ENCODE data around the gene CARD6. TPM values are rescaled to one million over a fixed set of nuclear protein-coding genes. Genes with fewer than 3 reads are reported as not detected.
A peak's percentile ranks its signal among the peaks of the same experiment; 100 is the strongest.

CARD6 gene
- total and polyA plus RNA-seq, 10 of the 15 experiments (the other 5 are each of a cell fraction or from before 2014, with no cell fraction given), result 0.29 to 1.2 (median 0.62) TPM

DNA sequence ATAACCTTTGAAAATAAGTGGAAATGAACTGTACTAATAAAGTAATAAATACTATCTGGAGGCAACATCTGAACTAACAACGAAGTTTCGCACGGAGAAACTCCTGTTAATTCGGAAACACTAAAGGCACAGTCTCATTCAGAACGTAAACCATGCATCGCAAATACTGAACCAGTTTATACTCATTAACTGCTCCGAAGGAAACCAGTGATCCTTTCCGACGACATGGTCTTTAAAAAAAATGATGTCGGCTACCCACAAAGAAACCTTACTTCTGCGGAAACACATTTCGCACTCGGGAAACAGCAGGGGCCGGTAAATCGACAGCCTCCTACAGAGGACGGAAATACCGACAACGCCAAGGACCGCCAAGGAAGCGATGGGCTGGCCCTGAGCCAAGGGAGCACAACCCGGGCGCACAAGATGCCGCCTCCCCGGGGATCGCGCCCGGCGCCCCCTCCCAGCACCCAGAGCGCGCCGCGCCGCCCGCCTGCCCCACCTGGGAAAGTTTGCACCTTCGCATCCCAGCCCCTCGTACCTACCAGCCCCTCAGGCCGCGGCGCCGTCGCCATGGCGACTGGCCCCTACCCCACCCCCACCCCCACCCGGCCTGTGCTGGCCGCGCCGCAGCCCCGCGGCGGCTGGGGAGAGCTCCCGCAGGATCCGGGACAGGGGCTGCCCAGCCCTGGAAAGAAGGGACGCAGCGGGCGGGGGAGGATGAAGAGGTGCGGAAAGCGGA, 43.7 kb upstream of the CARD6 start:
- CTCF ChIA-PET, result interaction anchor here (0.6 to 0.8 kb wide), 2 partner anchors 9 to 39 kb away, joined by 3 read pairs; no protein-coding TSS in a partner anchor
- ATAC-seq, result peak; percentile 65
- WGBS (ENCODE audit: insufficient coverage, insufficient replicate concordance, low lambda C conversion rate, missing lambda C conversion rate), result under 1% methylated on average over 43 of the region's 56 CpGs
- peak; percentile 16 for DNase-seq (ENCODE audit: low read depth, low spot score)
- H2AFZ ChIP-seq (ENCODE audit: control insufficient read depth, low read depth, low read length), result peak overlapping the region; percentile 90
- in situ Hi-C loops (cut with MboI) (no loop called here), intact Hi-C loops (cut with micrococcal nuclease; ENCODE audit: unreplicated experiment) (loop anchor here (1.0 kb wide), 1 partner anchor 42 kb away; the partner anchor contains the start of gene TTC33)
- H3K27me3 ChIP-seq (replicated peaks in 1 of 2; ENCODE audit: control insufficient read depth in 2 of 2, insufficient read depth in 2 of 2, low read length in 1 of 2), result peaks cover 0 to 1% of the 10 kb centered on the region in 2 experiments; a peak in 1 of 4 replicates
- POLR2A ChIA-PET, result no interaction called here
- H3K36me3 ChIP-seq (ENCODE audit: control insufficient read depth in 2 of 2, insufficient read depth in 2 of 2, low read length in 1 of 2), result no peaks in the 10 kb centered on the region
- SMC1A ChIA-PET (ENCODE audit: uncharacterized antibody, unreplicated experiment), result no interaction called here
- peak overlapping the region; percentile 84 for H3K4me3 ChIP-seq
- no peaks in the 10 kb centered on the region for H3K9me3 ChIP-seq (replicated peaks; ENCODE audit: control insufficient read depth, insufficient read depth, low read length)
- BruUV-seq (replicated peaks), result no TSS peak
- TF ChIP-seq MEF2B (IDR thresholded peaks at IDR 0.05; ENCODE audit: partially characterized antibody, poor library complexity, severe bottlenecking) (peak; percentile 39), EP300 (IDR thresholded peaks at IDR 0.05; ENCODE audit: borderline replicate concordance in 1 of 2, control insufficient read depth in 1 of 2, low read depth in 2 of 2, low read length in 2 of 2) (0 out of 4 replicates have a peak, but pooled peaks of 1 of the 2 experiments have one; percentile 13), MXI1 (IDR thresholded peaks at IDR 0.05; ENCODE audit: low read depth, low read length) (0 out of 2 replicates have a peak, but pooled peaks have one; percentile 7), MYC (IDR thresholded peaks at IDR 0.05; ENCODE audit: insufficient read depth, insufficient read length, insufficient replicate concordance, low read length, severe bottlenecking) (peak; percentile 22), RUNX3 (IDR thresholded peaks at IDR 0.05; ENCODE audit: low read length) (peak; percentile 29; the same call in 1 of the 2 replicates), BMI1 (IDR thresholded peaks at IDR 0.05; ENCODE audit: borderline replicate concordance) (0 out of 2 replicates have a peak, but pooled peaks have one; percentile 40), MEF2A (IDR thresholded peaks at IDR 0.05; ENCODE audit: insufficient read depth, low read depth, low read length) (no peak), DPF2 (IDR thresholded peaks at IDR 0.05) (peak; percentile 21; the same call in 1 of the 2 replicates), WRNIP1 (IDR thresholded peaks at IDR 0.05; ENCODE audit: borderline replicate concordance, low read depth, low read length) (no peak), SIN3A (IDR thresholded peaks at IDR 0.05; ENCODE audit: low read depth, low read length) (no peak), CREB1 (IDR thresholded peaks at IDR 0.05; ENCODE audit: low read depth) (peak; percentile 35; the same call in 1 of the 2 replicates), IKZF1 (conservative IDR thresholded peaks at IDR 0.05) (peak; percentile 64)
- TF ChIP-seq, protein P1, sequence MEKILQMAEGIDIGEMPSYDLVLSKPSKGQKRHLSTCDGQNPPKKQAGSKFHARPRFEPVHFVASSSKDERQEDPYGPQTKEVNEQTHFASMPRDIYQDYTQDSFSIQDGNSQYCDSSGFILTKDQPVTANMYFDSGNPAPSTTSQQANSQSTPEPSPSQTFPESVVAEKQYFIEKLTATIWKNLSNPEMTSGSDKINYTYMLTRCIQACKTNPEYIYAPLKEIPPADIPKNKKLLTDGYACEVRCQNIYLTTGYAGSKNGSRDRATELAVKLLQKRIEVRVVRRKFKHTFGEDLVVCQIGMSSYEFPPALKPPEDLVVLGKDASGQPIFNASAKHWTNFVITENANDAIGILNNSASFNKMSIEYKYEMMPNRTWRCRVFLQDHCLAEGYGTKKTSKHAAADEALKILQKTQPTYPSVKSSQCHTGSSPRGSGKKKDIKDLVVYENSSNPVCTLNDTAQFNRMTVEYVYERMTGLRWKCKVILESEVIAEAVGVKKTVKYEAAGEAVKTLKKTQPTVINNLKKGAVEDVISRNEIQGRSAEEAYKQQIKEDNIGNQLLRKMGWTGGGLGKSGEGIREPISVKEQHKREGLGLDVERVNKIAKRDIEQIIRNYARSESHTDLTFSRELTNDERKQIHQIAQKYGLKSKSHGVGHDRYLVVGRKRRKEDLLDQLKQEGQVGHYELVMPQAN (conservative IDR thresholded peaks at IDR 0.05), result 0 out of 2 replicates have a peak, but pooled peaks have one; percentile 42
- peaks cover 39% of the 10 kb centered on the region for H3K79me2 ChIP-seq (ENCODE audit: control insufficient read depth, insufficient read depth, low read length)
- H3K9ac ChIP-seq (ENCODE audit: control insufficient read depth, insufficient read depth, low read length), result peak overlapping the region; percentile 79
- no peak overlapping the region; the same call in none of the 2 replicates for H3K27ac ChIP-seq (ENCODE audit: control insufficient read depth, insufficient read depth)
- peak overlapping the region; percentile 80 for H3K4me2 ChIP-seq (ENCODE audit: control insufficient read depth, insufficient read depth)
- FAIRE-seq, result no peak
- RAD21 ChIA-PET (ENCODE audit: unreplicated experiment), result no interaction called here
- H3K4me1 ChIP-seq (ENCODE audit: control insufficient read depth, insufficient read depth, low read length), result no peaks in the 10 kb centered on the region
- no peaks in the 10 kb centered on the region for H4K20me1 ChIP-seq (ENCODE audit: control insufficient read depth, insufficient read depth)

All from GM12878 (cell line).